DND-41 (cell line): ENCODE measurements around the gene P2RY8.
"Not testable (repeated sequence)": the region's sequence is repeated elsewhere in the genome, so short reads cannot be mapped to it uniquely, and the experiment has no call there.

Experiments used
- ATAC-seq: fragments of 200-7000 bp; cut with Tn5 transposase; 3 replicates; pipeline ENCODE4 v1.9.1; 2021; ENCODE audit warnings: low read depth; ENCODE audit not compliant: insufficient read depth
- DNase-seq: peaks from one replicate; pipeline ENCODE4 v3.0.0-alpha.2; 2020
- H2AFZ ChIP-seq: 2 replicates; pipeline ENCODE4 v1.6.0; 2012; ENCODE audit warnings: low read depth, low read length
- H3K27ac ChIP-seq: 2 replicates; pipeline ENCODE4 v1.5.1; 2012; ENCODE audit warnings: low read length, inconsistent platforms
- H3K27me3 ChIP-seq: fragments of 200-600 bp; sonication (generic); 2 replicates; pipeline ENCODE4 v1.6.0; 2012; ENCODE audit warnings: low read length, mild to moderate bottlenecking, inconsistent platforms; ENCODE audit not compliant: insufficient read depth, poor library complexity
- H3K36me3 ChIP-seq: 2 replicates; pipeline ENCODE4 v1.5.1; 2012; ENCODE audit warnings: low read length, inconsistent platforms; ENCODE audit not compliant: insufficient read depth
- H3K4me1 ChIP-seq: 2 replicates; pipeline ENCODE4 v1.5.1; 2012; ENCODE audit warnings: mild to moderate bottlenecking, low read length; ENCODE audit not compliant: insufficient read depth
- H3K4me2 ChIP-seq: 2 replicates; pipeline ENCODE4 v1.6.0; 2012; ENCODE audit warnings: mild to moderate bottlenecking, moderate library complexity, low read length, inconsistent platforms; ENCODE audit not compliant: insufficient read depth
- H3K4me3 ChIP-seq, 2 experiments: fragments of 200-600 bp in 1 of 2; shearing (Covaris generic) in 1 of 2; 2 replicates each; pipeline ENCODE4 v1.5.1; 2012 to 2016; ENCODE audit warnings: inconsistent platforms in 2 of 2, low read length in 2 of 2, mild to moderate bottlenecking in 2 of 2, low read depth in 1 of 2, moderate library complexity in 1 of 2
- H3K79me2 ChIP-seq: 2 replicates; pipeline ENCODE4 v1.6.0; 2012; ENCODE audit warnings: low read length, inconsistent platforms; ENCODE audit not compliant: insufficient read depth
- H3K9ac ChIP-seq: 2 replicates; pipeline ENCODE4 v1.6.0; 2012; ENCODE audit warnings: low read depth, mild to moderate bottlenecking, inconsistent platforms, low read length, moderate library complexity
- H3K9me3 ChIP-seq: 2 replicates; pipeline ENCODE4 v1.5.1; 2012; ENCODE audit warnings: low read length, moderate library complexity, mild to moderate bottlenecking, inconsistent platforms; ENCODE audit not compliant: insufficient read depth, severe bottlenecking
- H4K20me1 ChIP-seq: 2 replicates; pipeline ENCODE4 v1.6.0; 2012; ENCODE audit warnings: low read length; ENCODE audit not compliant: insufficient read depth
- EZH2 ChIP-seq: IDR thresholded peaks from 3 replicates; pipeline ENCODE4 v1.6.1; 2012; ENCODE audit warnings: borderline replicate concordance, low read depth, mild to moderate bottlenecking, moderate library complexity, low read length, inconsistent platforms; ENCODE audit not compliant: severe bottlenecking
- TF ChIP-seq, protein P1 (sequence below): IDR thresholded peaks from 2 replicates; pipeline ENCODE4 v1.5.1; 2012; ENCODE audit warnings: borderline replicate concordance, low read length, moderate library complexity, mild to moderate bottlenecking; ENCODE audit not compliant: poor library complexity, severe bottlenecking; ENCODE audit errors: extremely low read depth

P2RY8 gene

DNA sequence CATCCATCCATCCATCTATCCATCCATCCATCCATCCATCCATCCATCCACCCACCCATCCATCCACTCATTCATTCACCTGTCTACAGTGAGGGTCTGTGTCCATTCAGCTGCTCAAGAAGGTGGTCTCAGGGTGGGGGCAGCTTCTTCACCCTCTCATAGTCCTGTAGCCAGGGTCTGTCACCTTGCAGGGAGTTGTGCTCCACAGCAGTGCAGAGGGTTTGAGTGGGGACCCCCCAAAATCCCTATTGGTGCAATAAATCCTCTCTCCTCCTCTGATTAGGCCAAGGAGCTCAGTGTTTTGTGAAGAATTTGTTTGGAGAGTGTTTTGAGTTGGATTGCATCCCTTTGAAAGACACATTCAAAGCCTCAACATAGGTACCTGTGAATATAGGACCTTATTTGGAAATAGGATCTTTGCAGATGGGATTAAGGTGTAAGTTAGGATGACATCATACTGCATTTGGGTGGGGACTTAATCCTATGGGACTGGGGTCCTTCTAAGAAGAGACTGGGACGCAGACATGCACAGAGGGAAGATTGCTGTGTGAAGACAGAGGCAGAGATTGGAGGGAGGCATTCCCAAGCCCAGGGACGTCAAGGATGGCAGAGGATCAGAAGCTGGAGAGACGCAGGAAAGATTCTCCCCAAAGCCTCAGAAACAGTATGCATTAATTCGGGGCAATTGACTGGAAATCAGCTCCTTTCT lies 12.0 kb downstream of the P2RY8 start:
- no peak overlapping the region for H3K4me2 ChIP-seq
- peaks cover 98% of the 10 kb centered on the region for H3K79me2 ChIP-seq
- DNase-seq: peak; percentile 1
- no peak for ATAC-seq
- H3K36me3 ChIP-seq: peaks cover 80% of the 10 kb centered on the region
- H3K9ac ChIP-seq: no peak overlapping the region
- H3K4me1 ChIP-seq: peaks cover 5% of the 10 kb centered on the region; the same call in 1 of the 2 replicates
- H3K27ac ChIP-seq: no peak overlapping the region
- no peak overlapping the region for H2AFZ ChIP-seq
- H3K9me3 ChIP-seq: no peaks in the 10 kb centered on the region
- no peak for TF ChIP-seq EZH2
- TF ChIP-seq, protein P1, sequence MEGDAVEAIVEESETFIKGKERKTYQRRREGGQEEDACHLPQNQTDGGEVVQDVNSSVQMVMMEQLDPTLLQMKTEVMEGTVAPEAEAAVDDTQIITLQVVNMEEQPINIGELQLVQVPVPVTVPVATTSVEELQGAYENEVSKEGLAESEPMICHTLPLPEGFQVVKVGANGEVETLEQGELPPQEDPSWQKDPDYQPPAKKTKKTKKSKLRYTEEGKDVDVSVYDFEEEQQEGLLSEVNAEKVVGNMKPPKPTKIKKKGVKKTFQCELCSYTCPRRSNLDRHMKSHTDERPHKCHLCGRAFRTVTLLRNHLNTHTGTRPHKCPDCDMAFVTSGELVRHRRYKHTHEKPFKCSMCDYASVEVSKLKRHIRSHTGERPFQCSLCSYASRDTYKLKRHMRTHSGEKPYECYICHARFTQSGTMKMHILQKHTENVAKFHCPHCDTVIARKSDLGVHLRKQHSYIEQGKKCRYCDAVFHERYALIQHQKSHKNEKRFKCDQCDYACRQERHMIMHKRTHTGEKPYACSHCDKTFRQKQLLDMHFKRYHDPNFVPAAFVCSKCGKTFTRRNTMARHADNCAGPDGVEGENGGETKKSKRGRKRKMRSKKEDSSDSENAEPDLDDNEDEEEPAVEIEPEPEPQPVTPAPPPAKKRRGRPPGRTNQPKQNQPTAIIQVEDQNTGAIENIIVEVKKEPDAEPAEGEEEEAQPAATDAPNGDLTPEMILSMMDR: no peak
- no peak overlapping the region for H3K4me3 ChIP-seq
- peaks cover 88% of the 10 kb centered on the region for H4K20me1 ChIP-seq
- no peaks in the 10 kb centered on the region for H3K27me3 ChIP-seq

DNA sequence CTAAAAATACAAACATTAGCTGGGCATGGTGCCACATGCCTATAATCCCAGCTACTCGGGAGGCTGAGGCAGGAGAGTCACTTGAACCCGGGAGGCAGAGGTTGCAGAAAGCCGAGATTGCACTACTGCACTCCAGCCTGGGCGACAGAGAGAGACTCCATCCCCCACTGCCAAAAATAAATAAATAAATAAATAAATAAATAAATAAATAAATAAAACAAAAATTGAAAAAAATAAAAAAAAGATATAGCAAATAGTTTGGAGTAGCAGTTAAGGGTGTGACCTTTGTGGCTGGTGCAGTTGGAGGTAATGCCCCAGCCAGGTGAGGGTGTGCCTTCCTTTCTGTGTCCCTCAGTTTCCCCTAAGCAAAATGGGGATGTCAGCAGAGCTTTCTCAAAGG lies 14.1 kb downstream of the P2RY8 start:
- Histone ChIP-seq H3K79me2 (peaks cover 94% of the 10 kb centered on the region), H3K36me3 (peaks cover 69% of the 10 kb centered on the region), H4K20me1 (peaks cover 85% of the 10 kb centered on the region)
- ATAC-seq, H3K9me3 ChIP-seq, H3K9ac ChIP-seq, H3K27ac ChIP-seq, DNase-seq, H3K4me2 ChIP-seq, H3K4me1 ChIP-seq, H3K4me3 ChIP-seq, H2AFZ ChIP-seq, H3K27me3 ChIP-seq: not testable (repeated sequence)

DNA sequence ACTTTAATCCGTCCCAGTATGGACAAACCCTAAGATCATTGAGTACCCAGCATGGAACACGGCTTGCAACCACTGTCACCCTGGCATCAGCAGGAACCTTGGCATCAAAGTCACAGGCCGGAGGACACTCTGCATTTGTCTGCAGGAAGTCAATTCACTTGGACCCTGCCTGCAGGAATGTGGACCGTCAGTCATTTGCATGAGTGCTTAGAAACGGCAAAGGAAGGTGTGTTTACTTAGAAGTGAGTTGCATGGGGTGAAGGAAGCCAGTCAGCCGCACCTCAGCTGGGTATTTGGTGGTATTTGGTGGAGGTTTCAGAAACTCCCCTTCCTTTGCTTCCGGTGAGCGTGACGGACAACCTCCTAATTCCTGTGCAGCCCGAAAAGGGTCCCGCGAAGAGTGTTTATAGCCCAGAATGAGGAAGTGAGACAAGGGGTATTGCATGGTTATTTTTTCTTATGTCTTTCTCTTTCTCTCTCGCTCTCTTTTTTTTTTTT lies 15.5 kb downstream of the P2RY8 start:
- no peaks in the 10 kb centered on the region for H3K4me1 ChIP-seq
- H3K9me3 ChIP-seq: no peaks in the 10 kb centered on the region
- H4K20me1 ChIP-seq: peaks cover 88% of the 10 kb centered on the region
- H3K27me3 ChIP-seq: no peaks in the 10 kb centered on the region
- ATAC-seq (no peak), DNase-seq (peak; percentile 4)
- no peak overlapping the region for H3K9ac ChIP-seq
- H3K36me3 ChIP-seq: peaks cover 74% of the 10 kb centered on the region
- peaks cover 92% of the 10 kb centered on the region for H3K79me2 ChIP-seq
- no peak overlapping the region for H3K4me3 ChIP-seq
- H2AFZ ChIP-seq: no peak overlapping the region
- H3K4me2 ChIP-seq: no peak overlapping the region
- no peak overlapping the region for H3K27ac ChIP-seq
- TF ChIP-seq EZH2: no peak
- TF ChIP-seq, protein P1: no peak

DNA sequence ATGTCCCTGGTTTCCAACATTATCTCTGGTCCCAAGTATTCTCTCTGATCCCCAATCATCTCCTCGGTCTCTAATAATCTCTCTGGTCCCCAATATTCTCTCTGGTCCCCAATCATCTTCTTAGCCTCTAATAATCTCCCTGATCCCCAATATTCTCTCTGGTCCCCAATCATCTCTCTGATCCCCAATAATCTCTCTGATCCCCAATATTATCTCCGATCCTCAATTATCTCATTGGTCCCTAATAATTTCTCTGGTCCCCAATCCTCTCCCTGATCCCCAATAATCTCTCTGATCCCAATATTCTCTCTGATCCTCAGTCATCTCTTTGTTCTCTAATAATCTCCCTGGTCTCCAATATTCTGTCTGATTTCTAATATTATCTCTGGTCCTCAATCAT lies 16.6 kb downstream of the P2RY8 start:
- TF ChIP-seq EZH2: no peak
- TF ChIP-seq, protein P1: no peak
- H3K4me3 ChIP-seq: no peak overlapping the region

More for the DNA sequence above, 16.6 kb downstream of the P2RY8 start:
- no peaks in the 10 kb centered on the region for H3K4me1 ChIP-seq
- H3K9me3 ChIP-seq: no peaks in the 10 kb centered on the region
- DNase-seq (no peak), ATAC-seq (no peak)
- H3K27ac ChIP-seq: no peak overlapping the region
- peaks cover 81% of the 10 kb centered on the region for H4K20me1 ChIP-seq
- H3K27me3 ChIP-seq: no peaks in the 10 kb centered on the region
- H3K9ac ChIP-seq: no peak overlapping the region
- no peak overlapping the region for H2AFZ ChIP-seq
- H3K4me2 ChIP-seq: no peak overlapping the region
- peaks cover 67% of the 10 kb centered on the region for H3K36me3 ChIP-seq
- H3K79me2 ChIP-seq: peaks cover 91% of the 10 kb centered on the region
